WTC11 (cell line): Measurements from ENCODE around the gene HPSE2. TPM values are rescaled to one million over a fixed set of nuclear protein-coding genes. Genes with fewer than 3 reads are reported as not detected.

Experiments
- ATAC-seq: fragments of 200-7000 bp; cut with Tn5 transposase; 2 replicates; pipeline ENCODE4 v1.10.0; 2021; ENCODE audit warnings: mild to moderate bottlenecking, moderate library complexity
- CTCF ChIA-PET: fragments of 300-600 bp; sonication (Branson Sonifier 250); formaldehyde crosslinking; loops from one replicate; lab custom pipeline; 2021; ENCODE audit warnings: antibody characterized with exemption; lab: Charles Lee
- POLR2A ChIA-PET: fragments of 350-600 bp; sonication (Branson Sonifier 250); formaldehyde crosslinking; loops from one replicate; lab custom pipeline; 2021; ENCODE audit warnings: antibody characterized with exemption; lab: Charles Lee
- DNase-seq: peaks from one replicate; pipeline ENCODE4 v3.0.0; 2021; ENCODE audit warnings: low spot score
- H3K27ac Mint-ChIP-seq: 2 replicates; pipeline ENCODE4 v1.8.0; 2021; ENCODE audit warnings: mixed read lengths
- H3K27me3 Mint-ChIP-seq: 2 replicates; pipeline ENCODE4 v1.8.0; 2021; ENCODE audit warnings: low read depth, mild to moderate bottlenecking, moderate library complexity, mixed read lengths
- H3K36me3 Mint-ChIP-seq: 2 replicates; pipeline ENCODE4 v1.8.0; 2021; ENCODE audit warnings: mixed read lengths
- H3K4me1 Mint-ChIP-seq: 2 replicates; pipeline ENCODE4 v1.8.0; 2022; ENCODE audit warnings: mixed read lengths
- H3K4me3 Mint-ChIP-seq: 2 replicates; pipeline ENCODE4 v1.8.0; 2021; ENCODE audit warnings: mild to moderate bottlenecking, moderate library complexity, mixed read lengths
- H3K9me3 Mint-ChIP-seq: 2 replicates; pipeline ENCODE4 v1.8.0; 2021; ENCODE audit warnings: mixed read lengths
- CBFB ChIP-seq: sonication (generic); formaldehyde crosslinking; IDR thresholded peaks from 2 replicates; pipeline ENCODE4 v1.8.1; 2022; ENCODE audit warnings: mild to moderate bottlenecking, low read depth, missing genetic modification reagents
- CREB1 ChIP-seq: sonication (generic); formaldehyde crosslinking; IDR thresholded peaks from 2 replicates; pipeline ENCODE4 v1.8.0; 2023; ENCODE audit warnings: mild to moderate bottlenecking, missing genetic modification reagents
- E2F1 ChIP-seq: sonication (generic); formaldehyde crosslinking; IDR thresholded peaks from 2 replicates; pipeline ENCODE4 v1.8.0; 2022; ENCODE audit warnings: mild to moderate bottlenecking, missing genetic modification reagents
- EMX1 ChIP-seq: fragments of 250-450 bp; sonication (Bioruptor Pico); IDR thresholded peaks from 2 replicates; pipeline ENCODE4 v1.8.0; 2021; ENCODE audit warnings: mild to moderate bottlenecking
- ESRRA ChIP-seq: sonication (generic); formaldehyde crosslinking; IDR thresholded peaks from 2 replicates; pipeline ENCODE4 v1.8.1; 2022; ENCODE audit warnings: mild to moderate bottlenecking, missing genetic modification reagents, borderline replicate concordance
- ETV6 ChIP-seq: sonication (generic); formaldehyde crosslinking; IDR thresholded peaks from 2 replicates; pipeline ENCODE4 v1.8.1; 2022; ENCODE audit warnings: mild to moderate bottlenecking, missing genetic modification reagents
- HMGXB4 ChIP-seq: sonication (generic); formaldehyde crosslinking; IDR thresholded peaks from 2 replicates; pipeline ENCODE4 v1.8.1; 2023; ENCODE audit warnings: mild to moderate bottlenecking, moderate library complexity, missing genetic modification reagents
- IRF1 ChIP-seq: sonication (generic); formaldehyde crosslinking; IDR thresholded peaks from 2 replicates; pipeline ENCODE4 v1.8.0; 2023; ENCODE audit warnings: missing genetic modification reagents
- KAT7 ChIP-seq: sonication (generic); formaldehyde crosslinking; IDR thresholded peaks from 2 replicates; pipeline ENCODE4 v1.8.1; 2023; ENCODE audit warnings: missing genetic modification reagents, mild to moderate bottlenecking, borderline replicate concordance
- NFE2L1 ChIP-seq: sonication (generic); formaldehyde crosslinking; IDR thresholded peaks from 2 replicates; pipeline ENCODE4 v1.8.1; 2023; ENCODE audit warnings: missing genetic modification reagents
- PRRX2 ChIP-seq: fragments of 250-450 bp; sonication (Bioruptor Pico); IDR thresholded peaks from 2 replicates; pipeline ENCODE4 v1.8.0; 2021; ENCODE audit warnings: mild to moderate bottlenecking
- STAT6 ChIP-seq: sonication (generic); formaldehyde crosslinking; conservative IDR thresholded peaks from 2 replicates; pipeline ENCODE4 v1.8.1; 2023; ENCODE audit warnings: mild to moderate bottlenecking, low read depth, missing genetic modification reagents, moderate library complexity
- TEAD4 ChIP-seq: sonication (generic); formaldehyde crosslinking; IDR thresholded peaks from 2 replicates; pipeline ENCODE4 v1.8.0; 2022; ENCODE audit warnings: mild to moderate bottlenecking, missing genetic modification reagents
- ZNF121 ChIP-seq: sonication (generic); formaldehyde crosslinking; IDR thresholded peaks from 2 replicates; pipeline ENCODE4 v1.8.0; 2023; ENCODE audit warnings: missing genetic modification reagents
- ZNF281 ChIP-seq: sonication (generic); formaldehyde crosslinking; IDR thresholded peaks from 2 replicates; pipeline ENCODE4 v1.8.0; 2023; ENCODE audit warnings: mild to moderate bottlenecking, missing genetic modification reagents
- total RNA-seq: library from RNA; stranded (reverse); gene quantifications from 3 replicates; pipeline ENCODE4 v1.2.3, GENCODE V29; 2021

Gene HPSE2
- total RNA-seq, 1 experiment from 2014 or later: 0.66 TPM

- TF ChIP-seq HMGXB4 (CRISPR knock-in tag) (no peak), TEAD4 (CRISPR knock-in tag) (no peak), EMX1 (CRISPR knock-in tag) (no peak), NFE2L1 (CRISPR knock-in tag) (no peak), ZNF121 (CRISPR knock-in tag) (no peak), ZNF281 (CRISPR knock-in tag) (no peak), CBFB (no peak), E2F1 (CRISPR knock-in tag) (no peak), CREB1 (CRISPR knock-in tag) (no peak)
Observed at GRCh38 chr10:98528166-98528804, 707.4 kb downstream of the HPSE2 start (continued).

GRCh38 chr10:98525969-98526368 is 709.7 kb downstream of the HPSE2 start:
- Mint-ChIP-seq H3K4me1 (peaks cover 3% of the 10 kb centered on the region), H3K36me3 (no peaks in the 10 kb centered on the region), H3K27me3 (no peaks in the 10 kb centered on the region), H3K9me3 (0 out of 2 replicates have a peak, but pooled peaks cover 6% of the 10 kb centered on the region), H3K27ac (no peak overlapping the region), H3K4me3 (no peak overlapping the region)
- TF ChIP-seq STAT6 (CRISPR knock-in tag) (no peak), IRF1 (no peak), ZNF281 (CRISPR knock-in tag) (no peak), ESRRA (CRISPR knock-in tag) (no peak), PRRX2 (CRISPR knock-in tag) (no peak), KAT7 (no peak), ETV6 (CRISPR knock-in tag) (no peak)
- ATAC-seq: no peak
- POLR2A ChIA-PET: no interaction called here
- DNase-seq: no peak
- CTCF ChIA-PET: no interaction called here
